ENCODE data around the gene APOO.

APOO gene

DNA sequence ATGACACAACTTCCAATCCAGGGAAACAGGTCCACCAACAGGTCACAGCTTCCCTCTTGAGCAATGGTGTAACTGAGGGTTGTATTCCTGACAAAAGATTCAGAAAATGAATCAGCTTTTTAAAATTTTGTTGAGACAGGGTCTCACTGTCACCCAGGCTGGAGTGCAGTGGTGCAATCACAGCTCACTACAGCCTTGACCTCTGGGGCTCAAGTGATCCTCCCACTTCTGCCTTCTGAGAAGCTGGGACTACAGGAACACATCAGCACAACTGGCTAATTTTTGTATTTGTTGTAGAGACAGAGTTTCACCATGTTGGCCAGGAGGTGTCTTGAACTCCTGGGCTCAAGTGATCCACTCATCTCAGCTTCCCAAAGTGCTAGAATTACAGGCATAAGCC, 81.1 kb downstream of the APOO start:
- DNase-seq (ENCODE audit: low spot score): no peak
- ChIA-PET CTCF (no interaction called here), POLR2A (ENCODE audit: low non-redundant PET) (no interaction called here)
- TF ChIP-seq, protein P1, sequence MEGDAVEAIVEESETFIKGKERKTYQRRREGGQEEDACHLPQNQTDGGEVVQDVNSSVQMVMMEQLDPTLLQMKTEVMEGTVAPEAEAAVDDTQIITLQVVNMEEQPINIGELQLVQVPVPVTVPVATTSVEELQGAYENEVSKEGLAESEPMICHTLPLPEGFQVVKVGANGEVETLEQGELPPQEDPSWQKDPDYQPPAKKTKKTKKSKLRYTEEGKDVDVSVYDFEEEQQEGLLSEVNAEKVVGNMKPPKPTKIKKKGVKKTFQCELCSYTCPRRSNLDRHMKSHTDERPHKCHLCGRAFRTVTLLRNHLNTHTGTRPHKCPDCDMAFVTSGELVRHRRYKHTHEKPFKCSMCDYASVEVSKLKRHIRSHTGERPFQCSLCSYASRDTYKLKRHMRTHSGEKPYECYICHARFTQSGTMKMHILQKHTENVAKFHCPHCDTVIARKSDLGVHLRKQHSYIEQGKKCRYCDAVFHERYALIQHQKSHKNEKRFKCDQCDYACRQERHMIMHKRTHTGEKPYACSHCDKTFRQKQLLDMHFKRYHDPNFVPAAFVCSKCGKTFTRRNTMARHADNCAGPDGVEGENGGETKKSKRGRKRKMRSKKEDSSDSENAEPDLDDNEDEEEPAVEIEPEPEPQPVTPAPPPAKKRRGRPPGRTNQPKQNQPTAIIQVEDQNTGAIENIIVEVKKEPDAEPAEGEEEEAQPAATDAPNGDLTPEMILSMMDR (conservative IDR thresholded peaks at IDR 0.05; ENCODE audit: low read depth): no peak
- no peak overlapping the region for H3K27ac ChIP-seq

DNA sequence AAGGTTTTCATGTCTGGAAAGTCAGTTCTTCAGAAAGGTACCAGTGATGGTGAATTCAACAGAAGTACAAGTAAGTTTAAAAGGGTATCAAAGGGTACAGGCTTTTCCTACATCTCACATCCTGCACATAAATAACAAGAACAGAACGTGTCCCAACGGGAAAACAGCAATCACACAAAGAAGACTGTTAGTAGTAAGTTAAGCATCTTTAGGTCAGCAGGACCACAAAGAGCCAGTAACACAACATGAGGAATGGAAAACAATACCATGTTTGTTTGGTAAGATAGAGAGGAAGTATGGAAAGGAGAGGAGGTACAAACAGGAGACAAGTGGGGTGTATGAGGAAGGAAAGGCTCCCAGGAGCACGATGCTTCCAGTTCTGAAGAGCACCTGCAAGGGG, 81.5 kb downstream of the APOO start:
- TF ChIP-seq, protein P1 (conservative IDR thresholded peaks at IDR 0.05; ENCODE audit: low read depth): no peak
- POLR2A ChIA-PET (ENCODE audit: low non-redundant PET): no interaction called here
- no peak for DNase-seq (ENCODE audit: low spot score)
- CTCF ChIA-PET: no interaction called here
- no peak overlapping the region for H3K27ac ChIP-seq

DNA sequence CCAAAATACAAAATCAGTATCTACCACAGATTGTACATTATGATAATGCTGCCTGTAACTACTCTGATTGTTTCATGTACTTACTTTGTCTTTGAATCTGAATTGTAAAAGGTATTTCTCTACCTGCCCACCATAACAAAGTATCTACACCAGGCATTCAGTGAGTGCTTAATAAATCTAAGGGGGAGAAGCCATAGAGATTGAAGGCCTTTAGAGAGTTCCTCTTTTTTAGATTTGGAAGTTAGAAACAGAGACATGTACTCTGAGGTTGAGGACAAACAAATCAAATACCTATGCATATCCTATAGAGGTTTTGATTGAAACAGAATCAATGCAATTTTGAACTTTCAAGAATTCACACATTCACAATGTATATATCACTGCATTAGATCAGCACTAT, 82.1 kb downstream of the APOO start:
- TF ChIP-seq, protein P1 (conservative IDR thresholded peaks at IDR 0.05; ENCODE audit: low read depth): no peak
- POLR2A ChIA-PET (ENCODE audit: low non-redundant PET): no interaction called here
- CTCF ChIA-PET: no interaction called here
- no peak overlapping the region for H3K27ac ChIP-seq
- no peak for DNase-seq (ENCODE audit: low spot score)

DNA sequence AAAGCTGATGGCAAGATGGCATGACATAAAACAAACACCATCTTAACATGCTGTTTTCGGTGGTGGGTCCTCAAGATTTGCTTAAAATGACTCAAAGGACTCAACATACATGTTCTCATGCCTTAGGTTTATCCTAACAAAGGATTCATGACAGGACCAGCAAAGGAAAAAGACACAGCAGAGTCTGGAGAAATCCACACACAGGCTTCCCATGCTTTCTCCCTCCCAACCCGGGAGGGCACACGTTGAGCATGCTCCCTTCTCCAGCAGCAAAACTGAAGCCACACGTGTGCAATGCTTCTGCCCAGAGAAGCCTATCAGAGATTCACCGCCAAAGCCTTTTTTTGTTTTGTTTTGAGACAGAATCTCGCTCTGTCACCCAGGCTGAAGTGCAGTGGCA, 84.9 kb downstream of the APOO start:
- H3K27ac ChIP-seq: no peak overlapping the region
- POLR2A ChIA-PET (ENCODE audit: low non-redundant PET): no interaction called here

DNA sequence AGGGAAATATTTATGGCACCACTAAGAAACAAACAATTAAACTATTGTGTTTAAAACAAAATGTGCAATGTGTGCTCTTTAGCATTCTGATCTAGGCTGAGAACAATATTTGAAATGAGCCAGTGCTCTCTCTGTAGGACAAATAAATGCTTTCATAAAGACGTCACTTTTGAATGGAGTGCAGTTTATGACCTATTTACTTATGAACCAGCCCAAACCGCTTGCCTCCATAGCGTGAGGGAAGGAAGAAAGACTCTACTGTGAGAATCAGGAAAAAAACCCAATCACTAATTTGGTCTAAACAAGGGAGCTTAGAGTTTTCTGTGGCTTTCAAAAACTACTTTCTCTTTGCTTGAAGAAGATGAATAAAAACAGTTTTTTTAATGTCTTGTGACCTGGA, 85.3 kb downstream of the APOO start:
- ChIA-PET POLR2A (ENCODE audit: low non-redundant PET) (no interaction called here), CTCF (no interaction called here)
- DNase-seq (ENCODE audit: low spot score): no peak
- H3K27ac ChIP-seq: no peak overlapping the region
- TF ChIP-seq, protein P1 (conservative IDR thresholded peaks at IDR 0.05; ENCODE audit: low read depth): no peak

More for the DNA sequence above, 84.9 kb downstream of the APOO start:
- TF ChIP-seq, protein P1 (conservative IDR thresholded peaks at IDR 0.05; ENCODE audit: low read depth): no peak
- CTCF ChIA-PET: no interaction called here
- DNase-seq (ENCODE audit: low spot score): no peak

DNA sequence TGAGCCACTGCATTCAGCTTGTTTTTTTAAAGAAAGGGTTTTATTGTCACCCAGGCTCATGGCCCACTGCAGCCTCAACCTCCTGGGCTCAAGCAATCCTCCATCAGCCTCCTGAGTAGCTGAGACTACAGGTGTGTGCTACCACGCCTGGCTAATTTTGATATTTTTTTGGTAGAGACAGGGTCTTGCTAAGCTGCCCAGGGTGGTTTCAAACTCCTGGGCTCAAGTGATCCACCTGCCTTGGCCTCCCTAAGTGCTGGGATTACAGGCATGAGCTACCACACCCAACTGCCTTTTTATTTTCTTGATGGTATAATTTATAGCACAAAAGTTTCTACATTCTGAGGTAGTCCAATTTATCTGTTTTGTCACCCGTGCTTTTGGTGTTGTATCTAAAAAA, 85.9 kb downstream of the APOO start:
- TF ChIP-seq, protein P1 (conservative IDR thresholded peaks at IDR 0.05; ENCODE audit: low read depth): no peak
- no peak for DNase-seq (ENCODE audit: low spot score)
- CTCF ChIA-PET: no interaction called here
- H3K27ac ChIP-seq: no peak overlapping the region
- POLR2A ChIA-PET (ENCODE audit: low non-redundant PET): no interaction called here

DNA sequence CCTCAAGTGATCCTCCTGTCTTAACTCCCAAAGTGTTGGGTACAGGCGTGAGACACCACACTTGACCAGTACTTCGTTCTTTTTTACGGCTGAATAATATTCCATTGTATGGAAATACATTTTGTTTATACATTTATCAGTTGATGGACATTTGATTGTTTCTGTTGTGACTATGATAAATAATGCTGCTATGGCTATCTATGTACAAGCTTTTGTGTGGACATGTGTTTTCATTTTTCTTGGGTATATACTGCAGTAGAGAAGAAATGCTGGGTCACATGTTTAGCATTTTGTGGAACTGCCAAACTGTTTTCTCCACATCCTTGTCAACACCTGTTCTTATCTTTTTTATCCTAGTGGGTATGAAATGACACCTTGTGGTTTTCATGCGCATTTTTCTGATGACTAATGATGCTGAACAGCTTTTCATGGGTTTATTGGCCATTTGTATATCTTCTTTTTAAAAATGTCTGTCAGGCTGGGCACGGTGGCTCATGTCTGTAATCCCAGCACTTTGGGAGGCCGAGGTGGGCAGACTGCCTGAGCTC, 87.4 kb downstream of the APOO start:
- DNase-seq (ENCODE audit: low spot score): no peak
- TF ChIP-seq, protein P1 (conservative IDR thresholded peaks at IDR 0.05; ENCODE audit: low read depth): no peak
- ChIA-PET CTCF (no interaction called here), POLR2A (ENCODE audit: low non-redundant PET) (no interaction called here)
- H3K27ac ChIP-seq: no peak overlapping the region

All from RWPE1 (cell line).